ENCODE results near the gene ACOT12. TPM values are rescaled to one million over a fixed set of nuclear protein-coding genes. Genes with fewer than 3 reads are reported as not detected.

ACOT12 gene
- total RNA-seq = not detected
- polyA plus RNA-seq = not detected
- long read RNA-seq, donor 1 = 0 reads
- long read RNA-seq, donor 2 = 0 reads
- long read RNA-seq, donor 3 = 0 reads
- long read RNA-seq, donor 4 = 0 reads
- long read RNA-seq, donor 5 = 0 reads
- long read RNA-seq, donor 6 = 0 reads
- long read RNA-seq, donor 7 = 0 reads
- long read RNA-seq, donor 8 = 0 reads
- long read RNA-seq, donor 9 = 0 reads
- long read RNA-seq, donor 10 = 0 reads

GRCh38 chr5:81393783-81394718 lies at the start of gene ACOT12:
TSS of gene ACOT12 (minus strand) at chr5:81394134. CDS start at chr5:81394114, 20 bp downstream.
- Histone ChIP-seq H3K27me3 (peaks cover 0 to 85% (median 24%) of the 10 kb centered on the region in 3 donors), H3K36me3 (no peaks in the 10 kb centered on the region), H3K4me1 (peaks cover 13 to 16% (median 14%) of the 10 kb centered on the region in 4 donors), H3K27ac (no peak within 1 kb of the TSS), H3K9me3 (peaks cover 0 to 4% (median 0%) of the 10 kb centered on the region in 4 donors), H3K4me3 (peak within 1 kb of the TSS; percentile 45 to 57 (median 51))
- intact Hi-C loops (cut with DNase I; ENCODE audit: low total_unique reads) = no loop called here
- no peak for TF ChIP-seq POLR2AphosphoS5 (IDR thresholded peaks at IDR 0.05)
- TF ChIP-seq EP300 (IDR thresholded peaks at IDR 0.05) = no peak
- no peak for TF ChIP-seq CTCF (IDR thresholded peaks at IDR 0.05)
- no peak for TF ChIP-seq POLR2A (IDR thresholded peaks at IDR 0.05)
- DNase-seq = peak in 1 of 2 donors; percentile 63
- WGBS, 5 donors = 3 to 8% (median 4%) methylated on average over 31 to 77 of the region's 77 CpGs

GRCh38 chr5:81435023-81435422 lies 41.1 kb upstream of the ACOT12 start:
- Histone ChIP-seq H3K4me1 (no peaks in the 10 kb centered on the region), H3K27me3 (no peaks in the 10 kb centered on the region), H3K36me3 (peaks cover 0 to 17% (median 0%) of the 10 kb centered on the region in 4 donors), H3K4me3 (no peak overlapping the region), H3K27ac (no peak overlapping the region), H3K9me3 (no peaks in the 10 kb centered on the region)
- no peak for DNase-seq
- TF ChIP-seq POLR2AphosphoS5 (IDR thresholded peaks at IDR 0.05) = no peak
- no peak for TF ChIP-seq CTCF (IDR thresholded peaks at IDR 0.05)
- TF ChIP-seq EP300 (IDR thresholded peaks at IDR 0.05) = no peak
- no peak for TF ChIP-seq POLR2A (IDR thresholded peaks at IDR 0.05)
- intact Hi-C loops (cut with DNase I; ENCODE audit: low total_unique reads) = no loop called here
- 72 to 82% (median 78%) methylated on average over 6 of the region's 6 CpGs for WGBS, 5 donors

- intact Hi-C loops (cut with DNase I; ENCODE audit: low total_unique reads) = loop anchor here (5.0 kb wide), 1 partner anchor 737 kb away; no protein-coding TSS in a partner anchor
- H3K27ac ChIP-seq = no peak overlapping the region
These were observed 36.1 kb upstream of the ACOT12 start for GRCh38 chr5:81429985-81430384.

More at GRCh38 chr5:81429985-81430384, 36.1 kb upstream of the ACOT12 start:
- no peaks in the 10 kb centered on the region for H3K27me3 ChIP-seq
- TF ChIP-seq EP300 (IDR thresholded peaks at IDR 0.05) (no peak), CTCF (IDR thresholded peaks at IDR 0.05) (no peak)
- H3K36me3 ChIP-seq = peaks cover 0 to 7% (median 0%) of the 10 kb centered on the region in 4 donors
- no peaks in the 10 kb centered on the region for H3K9me3 ChIP-seq
- no peak overlapping the region for H3K4me3 ChIP-seq
- DNase-seq = no peak
- H3K4me1 ChIP-seq = peaks cover 0 to 28% (median 8%) of the 10 kb centered on the region in 4 donors
